NOMO-1 treated with DMSO at 0.1 percent for 48 hours (cell line): ENCODE results near the gene GTPBP6.
"Not testable (repeated sequence)": the region's sequence is repeated elsewhere in the genome, so short reads cannot be mapped to it uniquely, and the experiment has no call there.

Experiments
- DNase-seq: peaks from one replicate; lab custom pipeline; 2025; ENCODE audit not compliant: unreplicated experiment; lab: John Stamatoyannopoulos, UW

The GTPBP6 gene

GRCh38 chrX:318068-318738 is 393 bp downstream of the GTPBP6 start:
- no peak for DNase-seq

- DNase-seq: no peak
Measured at GRCh38 chrX:317424-318067, 1.1 kb downstream of the GTPBP6 start.

GRCh38 chrX:316351-317325 is 2.0 kb downstream of the GTPBP6 start:
- DNase-seq: no peak

- no peak for DNase-seq
Measured at GRCh38 chrX:314781-315595, 3.6 kb downstream of the GTPBP6 start.

GRCh38 chrX:314049-314448 is 4.5 kb downstream of the GTPBP6 start:
- DNase-seq: no peak

- no peak for DNase-seq
Measured at GRCh38 chrX:313546-313945, 5.0 kb downstream of the GTPBP6 start.

- DNase-seq: no peak
Measured at GRCh38 chrX:312621-313331, 5.8 kb downstream of the GTPBP6 start.

- DNase-seq: no peak
Measured at GRCh38 chrX:311156-312129, 7.2 kb downstream of the GTPBP6 start.

GRCh38 chrX:310621-311155 is 7.9 kb downstream of the GTPBP6 start:
- DNase-seq: no peak

GRCh38 chrX:308821-309520 is 9.6 kb downstream of the GTPBP6 start:
- no peak for DNase-seq

GRCh38 chrX:307261-308111 is 11.1 kb downstream of the GTPBP6 start:
- no peak for DNase-seq

- not testable (repeated sequence) for DNase-seq
Measured at GRCh38 chrX:306614-307251, 11.9 kb downstream of the GTPBP6 start.

- DNase-seq: not testable (repeated sequence)
Measured at GRCh38 chrX:305781-306613, 12.6 kb downstream of the GTPBP6 start.

- DNase-seq: no peak
Measured at GRCh38 chrX:302975-303374, 15.6 kb downstream of the GTPBP6 start.

GRCh38 chrX:300334-300733 is 18.3 kb downstream of the GTPBP6 start:
- no peak for DNase-seq

- no peak for DNase-seq
Measured at GRCh38 chrX:298993-299392, 19.6 kb downstream of the GTPBP6 start.
